ENCODE results near the gene SYT14.
"Not testable (repeated sequence)": the region's sequence is repeated elsewhere in the genome, so short reads cannot be mapped to it uniquely, and the experiment has no call there.

Gene SYT14

DNA sequence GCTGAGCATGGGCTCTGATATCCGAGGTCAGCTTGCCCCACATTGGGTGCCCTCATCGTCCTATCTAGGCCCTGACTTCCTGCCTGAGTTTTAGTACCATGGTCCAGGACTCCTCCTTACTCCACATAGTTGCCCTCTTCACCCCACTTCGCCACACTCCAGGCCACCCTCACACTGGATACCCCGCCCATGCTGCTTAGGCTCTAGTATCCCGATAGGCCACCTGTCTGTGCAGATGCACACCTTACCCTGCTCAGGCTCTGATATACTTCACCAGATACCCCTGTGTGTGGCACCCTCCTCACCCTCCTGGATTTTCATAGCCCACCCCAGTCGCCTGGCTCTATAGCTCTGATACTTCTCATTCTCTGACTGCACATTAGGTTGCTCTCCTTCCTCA, 149.0 kb downstream of the SYT14 start:
- H3K4me3 ChIP-seq (replicated peaks in 1 of 2; ENCODE audit: low read depth in 2 of 2, low read length in 2 of 2) = no peak overlapping the region
- TF ChIP-seq, protein P1, sequence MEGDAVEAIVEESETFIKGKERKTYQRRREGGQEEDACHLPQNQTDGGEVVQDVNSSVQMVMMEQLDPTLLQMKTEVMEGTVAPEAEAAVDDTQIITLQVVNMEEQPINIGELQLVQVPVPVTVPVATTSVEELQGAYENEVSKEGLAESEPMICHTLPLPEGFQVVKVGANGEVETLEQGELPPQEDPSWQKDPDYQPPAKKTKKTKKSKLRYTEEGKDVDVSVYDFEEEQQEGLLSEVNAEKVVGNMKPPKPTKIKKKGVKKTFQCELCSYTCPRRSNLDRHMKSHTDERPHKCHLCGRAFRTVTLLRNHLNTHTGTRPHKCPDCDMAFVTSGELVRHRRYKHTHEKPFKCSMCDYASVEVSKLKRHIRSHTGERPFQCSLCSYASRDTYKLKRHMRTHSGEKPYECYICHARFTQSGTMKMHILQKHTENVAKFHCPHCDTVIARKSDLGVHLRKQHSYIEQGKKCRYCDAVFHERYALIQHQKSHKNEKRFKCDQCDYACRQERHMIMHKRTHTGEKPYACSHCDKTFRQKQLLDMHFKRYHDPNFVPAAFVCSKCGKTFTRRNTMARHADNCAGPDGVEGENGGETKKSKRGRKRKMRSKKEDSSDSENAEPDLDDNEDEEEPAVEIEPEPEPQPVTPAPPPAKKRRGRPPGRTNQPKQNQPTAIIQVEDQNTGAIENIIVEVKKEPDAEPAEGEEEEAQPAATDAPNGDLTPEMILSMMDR (IDR thresholded peaks at IDR 0.05; ENCODE audit: low read depth, low read length) = no peak
- no peak for DNase-seq (ENCODE audit: low read depth in 2 of 2)

DNA sequence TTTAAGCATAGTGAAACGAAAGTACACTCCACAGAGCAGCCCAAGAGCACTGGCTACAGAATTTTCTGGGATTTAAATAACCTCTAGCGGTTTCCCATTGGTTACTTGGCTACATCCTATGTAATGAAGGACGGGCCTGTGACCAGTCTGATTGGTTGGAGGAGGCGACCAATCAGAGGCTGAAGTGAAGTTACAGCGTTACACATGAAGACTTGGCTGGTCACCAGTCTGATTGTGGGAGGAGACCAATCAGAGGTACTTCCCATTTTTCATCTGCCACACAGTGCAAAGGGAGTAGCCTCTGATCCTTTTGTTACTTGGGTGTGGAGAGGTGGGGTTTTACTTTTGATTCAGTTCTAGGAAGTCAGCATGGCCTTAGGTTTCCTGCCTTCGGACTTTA, 151.8 kb downstream of the SYT14 start:
- DNase-seq (ENCODE audit: low read depth in 2 of 2) = peak in 1 of 2 donors; percentile 11
- TF ChIP-seq, protein P1 (IDR thresholded peaks at IDR 0.05; ENCODE audit: low read depth, low read length) = no peak
- no peak overlapping the region for H3K4me3 ChIP-seq (replicated peaks in 1 of 2; ENCODE audit: low read depth in 2 of 2, low read length in 2 of 2)

DNA sequence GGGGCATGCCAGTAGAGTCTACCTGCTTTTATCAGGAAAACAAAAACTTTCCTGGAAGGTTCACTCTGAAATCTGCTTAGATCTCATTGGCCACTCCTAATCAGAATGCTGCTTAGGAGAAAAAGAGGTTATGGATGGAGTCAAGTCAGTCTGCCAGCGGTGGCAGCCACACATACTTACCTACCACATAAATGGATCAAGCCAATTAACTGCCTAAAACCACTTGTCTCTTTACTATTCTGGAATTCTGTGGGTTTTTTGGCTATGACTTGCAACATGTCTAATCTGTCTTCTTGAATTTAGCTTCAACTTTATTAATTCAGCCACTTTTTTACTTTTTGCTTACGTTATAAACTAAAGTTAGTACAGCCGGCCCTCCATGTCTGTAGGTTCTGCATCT, 154.3 kb downstream of the SYT14 start:
- no peak for DNase-seq (ENCODE audit: low read depth in 2 of 2)
- H3K4me3 ChIP-seq (replicated peaks in 1 of 2; ENCODE audit: low read depth in 2 of 2, low read length in 2 of 2) = no peak overlapping the region
- TF ChIP-seq, protein P1 (IDR thresholded peaks at IDR 0.05; ENCODE audit: low read depth, low read length) = no peak

DNA sequence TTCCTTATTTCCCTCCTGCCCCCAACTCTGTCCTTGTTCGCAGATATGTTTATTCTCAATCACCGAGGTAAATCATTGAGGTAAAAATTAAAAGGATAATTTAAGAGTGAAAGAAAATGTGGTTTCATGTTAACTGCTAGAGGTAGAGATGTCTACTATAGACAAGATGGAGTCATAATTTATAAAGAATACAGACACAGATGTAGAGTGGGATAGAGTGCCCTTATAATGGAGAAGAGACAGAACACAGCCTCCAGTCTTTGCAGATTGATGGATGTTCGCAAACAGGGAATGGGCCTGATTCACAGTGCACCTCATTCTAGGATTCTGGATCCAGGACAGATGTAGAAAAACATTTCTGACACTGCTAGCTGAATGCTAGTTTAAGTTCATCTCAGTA, 155.4 kb downstream of the SYT14 start:
- H3K4me3 ChIP-seq (replicated peaks in 1 of 2; ENCODE audit: low read depth in 2 of 2, low read length in 2 of 2) = no peak overlapping the region
- no peak for DNase-seq (ENCODE audit: low read depth in 2 of 2)
- TF ChIP-seq, protein P1 (IDR thresholded peaks at IDR 0.05; ENCODE audit: low read depth, low read length) = no peak

DNA sequence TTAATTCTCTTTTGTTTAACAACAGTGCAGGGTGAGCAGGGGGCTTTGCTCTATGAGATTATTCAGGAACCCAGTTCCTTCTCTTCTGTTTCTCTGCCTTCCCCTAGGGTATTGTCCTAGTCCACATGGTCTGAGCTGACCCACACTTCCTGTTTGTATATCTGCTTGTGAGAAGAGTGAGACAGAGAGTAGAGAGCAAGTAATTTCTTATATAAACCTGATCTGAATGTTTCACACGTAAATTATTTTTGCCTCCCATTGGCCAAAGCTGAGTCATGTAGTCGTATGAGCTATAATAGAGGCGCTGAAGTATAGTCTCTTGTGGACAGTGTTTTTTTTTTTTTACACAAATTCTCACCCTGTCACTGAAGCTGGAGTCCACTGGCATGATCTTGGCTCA, 160.3 kb downstream of the SYT14 start:
- H3K4me3 ChIP-seq (replicated peaks in 1 of 2; ENCODE audit: low read depth in 2 of 2, low read length in 2 of 2) = no peak overlapping the region
- DNase-seq (ENCODE audit: low read depth in 2 of 2) = peak in 1 of 2 donors; percentile 23
- TF ChIP-seq, protein P1 (IDR thresholded peaks at IDR 0.05; ENCODE audit: low read depth, low read length) = no peak

DNA sequence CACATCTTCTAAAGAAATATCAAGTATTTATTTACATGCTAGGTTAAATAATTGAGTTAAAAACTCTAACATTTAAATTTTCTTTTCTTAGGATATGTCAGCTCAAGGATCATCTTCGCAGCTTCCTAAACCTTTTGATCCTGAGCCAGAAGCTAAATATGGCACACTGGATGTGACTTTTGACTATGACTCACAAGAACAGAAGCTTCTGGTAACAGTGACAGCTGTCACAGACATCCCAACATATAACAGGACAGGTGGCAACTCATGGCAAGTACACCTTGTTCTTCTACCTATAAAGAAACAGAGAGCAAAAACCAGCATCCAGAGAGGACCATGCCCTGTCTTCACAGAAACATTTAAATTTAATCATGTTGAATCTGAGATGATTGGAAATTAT, 161.9 kb downstream of the SYT14 start:
- no peak for DNase-seq (ENCODE audit: low read depth in 2 of 2)
- H3K4me3 ChIP-seq (replicated peaks in 1 of 2; ENCODE audit: low read depth in 2 of 2, low read length in 2 of 2) = no peak overlapping the region
- TF ChIP-seq, protein P1 (IDR thresholded peaks at IDR 0.05; ENCODE audit: low read depth, low read length) = no peak

DNA sequence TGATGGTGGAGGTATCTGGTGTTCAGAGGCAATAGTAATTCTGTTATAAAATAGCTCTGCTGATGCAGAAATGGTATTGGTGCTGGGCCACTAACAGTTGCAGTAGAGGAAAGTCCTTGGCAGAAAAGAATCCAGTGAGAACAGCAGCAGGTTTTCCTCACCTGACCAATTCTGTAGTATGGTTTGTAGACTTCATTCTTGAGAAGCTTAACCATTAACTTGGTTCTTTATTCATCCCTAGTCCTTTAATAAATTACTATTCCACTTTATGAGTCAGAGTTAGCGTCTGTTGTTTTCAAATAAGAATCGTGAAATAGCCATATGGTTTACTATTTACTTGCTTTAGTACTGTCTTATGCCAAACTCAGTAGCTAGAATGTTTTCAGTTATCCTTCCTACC, 166.1 kb downstream of the SYT14 start:
- H3K4me3 ChIP-seq (replicated peaks in 1 of 2; ENCODE audit: low read depth in 2 of 2, low read length in 2 of 2) = no peak overlapping the region
- TF ChIP-seq, protein P1 (IDR thresholded peaks at IDR 0.05; ENCODE audit: low read depth, low read length) = no peak

DNA sequence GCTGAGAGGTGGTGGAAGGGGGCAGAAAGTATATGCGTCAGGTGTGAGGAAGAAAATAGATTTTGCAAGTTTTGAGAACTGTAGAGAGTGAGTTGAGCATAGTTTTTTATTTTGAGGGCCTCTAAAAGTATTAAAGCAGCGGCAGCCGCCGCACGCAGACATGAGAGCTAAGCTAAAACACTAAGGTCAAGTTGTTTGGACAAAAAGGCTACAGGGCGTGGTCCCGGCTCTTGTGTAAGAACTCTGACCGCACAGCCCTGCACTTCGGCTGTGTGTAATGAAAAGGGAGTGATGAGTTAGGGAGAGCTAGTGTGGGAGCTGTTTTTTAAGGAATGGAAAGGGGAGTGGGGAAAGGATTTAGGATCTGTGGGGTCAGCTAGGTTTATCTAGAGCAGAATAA, 174.9 kb downstream of the SYT14 start:
- not testable (repeated sequence) for H3K4me3 ChIP-seq (replicated peaks in 1 of 2; ENCODE audit: low read depth in 2 of 2, low read length in 2 of 2); DNase-seq (ENCODE audit: low read depth in 2 of 2)

More for the DNA sequence above, 166.1 kb downstream of the SYT14 start:
- no peak for DNase-seq (ENCODE audit: low read depth in 2 of 2)
